Cardiac fibroblast (primary cell): ENCODE measurements around the gene CEACAM4.

Experiments used
- DNase-seq, 2 donors: peaks; one replicate each; pipeline versions ENCODE4 v3.0.0 to v3.0.0-alpha.2; 2010; ENCODE audit warnings: low read depth in 2 of 2
- H3K4me3 ChIP-seq, 2 donors: replicated peaks in 1 of 2; 1 replicate in 1 of 2; 2 replicates in 1 of 2; pipeline ENCODE4 v1.5.1; 2011; ENCODE audit warnings: low read depth in 2 of 2, low read length in 2 of 2, mild to moderate bottlenecking in 2 of 2, moderate library complexity in 1 of 2
- CTCF ChIP-seq: IDR thresholded peaks from one replicate; pipeline ENCODE4 v1.5.1; 2011; ENCODE audit warnings: low read depth, mild to moderate bottlenecking, low read length, inconsistent platforms

Gene CEACAM4

DNA sequence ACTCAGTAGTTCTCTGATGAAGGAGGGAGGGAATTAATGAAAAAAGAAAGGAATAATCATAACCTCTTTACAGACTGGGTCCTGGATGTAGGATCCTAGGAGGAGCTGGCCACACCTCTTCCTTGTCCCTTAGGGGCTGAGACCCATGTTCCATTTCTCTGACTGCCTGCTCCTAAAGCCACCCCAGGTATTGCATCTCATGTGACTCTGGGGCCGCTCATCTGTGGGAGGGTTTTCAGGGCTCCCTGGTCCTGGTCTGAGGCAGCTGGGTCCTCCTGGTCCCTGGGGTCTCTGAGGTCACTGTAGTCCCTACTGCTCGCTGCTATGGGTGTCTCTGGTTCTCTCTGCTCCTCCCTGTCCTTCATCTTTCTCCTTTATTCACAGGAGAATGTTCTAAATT is 48.0 kb downstream of the CEACAM4 start:
- DNase-seq = no peak
- TF ChIP-seq CTCF = no peak
- H3K4me3 ChIP-seq = no peak overlapping the region

DNA sequence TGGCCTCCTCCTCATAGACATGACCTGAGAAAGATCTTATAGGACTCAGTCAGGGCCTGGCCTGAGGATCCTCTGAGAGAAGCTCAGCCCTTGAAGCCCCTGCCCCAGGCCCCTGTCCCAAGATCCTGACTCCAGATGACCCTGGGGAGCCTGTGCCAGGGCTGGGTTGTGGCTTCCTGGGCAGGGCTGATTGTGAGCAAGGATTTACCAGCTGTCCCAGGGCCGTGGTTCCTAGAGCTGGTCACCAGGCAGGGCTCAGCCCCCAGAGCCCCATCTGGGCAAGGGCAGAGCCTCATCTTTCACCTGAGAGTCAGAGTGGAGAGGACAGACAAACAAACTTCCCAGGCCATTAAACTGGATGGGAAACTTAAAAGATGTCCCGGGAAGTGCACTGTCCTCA is 49.0 kb downstream of the CEACAM4 start:
- TF ChIP-seq CTCF = no peak
- no peak overlapping the region for H3K4me3 ChIP-seq
- DNase-seq = no peak

- H3K4me3 ChIP-seq = no peak overlapping the region
- TF ChIP-seq CTCF = no peak
- no peak for DNase-seq
These were observed 49.6 kb downstream of the CEACAM4 start for GRCh38 chr19:41577144-41577830.

DNA sequence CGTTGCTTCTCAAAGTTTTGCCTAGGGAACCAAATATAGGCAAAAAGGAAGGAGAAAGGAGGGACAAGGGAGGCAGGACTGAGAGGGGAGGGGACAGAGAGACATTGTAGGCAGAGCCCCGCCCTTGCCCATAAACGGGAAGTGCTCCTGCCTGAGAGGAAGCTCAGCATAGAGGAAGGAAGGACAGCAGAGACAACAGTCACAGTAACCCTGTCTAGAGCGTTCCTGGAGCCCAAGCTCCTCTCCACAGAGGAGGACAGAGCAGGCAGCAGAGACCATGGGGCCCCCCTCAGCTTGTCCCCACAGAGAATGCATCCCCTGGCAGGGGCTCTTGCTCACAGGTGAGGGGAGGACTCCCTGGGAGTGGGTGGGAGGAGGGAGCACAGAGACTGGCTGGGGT is 50.9 kb downstream of the CEACAM4 start, which contains the start of gene CEACAM21:
Gene CEACAM21, plus strand, starts transcription at position 169 of the 400 bp plus-strand sequence. Its CDS starts 109 bp downstream, at position 278.
- no peak for TF ChIP-seq CTCF
- DNase-seq = no peak
- no peak within 1 kb of the TSS for H3K4me3 ChIP-seq

DNA sequence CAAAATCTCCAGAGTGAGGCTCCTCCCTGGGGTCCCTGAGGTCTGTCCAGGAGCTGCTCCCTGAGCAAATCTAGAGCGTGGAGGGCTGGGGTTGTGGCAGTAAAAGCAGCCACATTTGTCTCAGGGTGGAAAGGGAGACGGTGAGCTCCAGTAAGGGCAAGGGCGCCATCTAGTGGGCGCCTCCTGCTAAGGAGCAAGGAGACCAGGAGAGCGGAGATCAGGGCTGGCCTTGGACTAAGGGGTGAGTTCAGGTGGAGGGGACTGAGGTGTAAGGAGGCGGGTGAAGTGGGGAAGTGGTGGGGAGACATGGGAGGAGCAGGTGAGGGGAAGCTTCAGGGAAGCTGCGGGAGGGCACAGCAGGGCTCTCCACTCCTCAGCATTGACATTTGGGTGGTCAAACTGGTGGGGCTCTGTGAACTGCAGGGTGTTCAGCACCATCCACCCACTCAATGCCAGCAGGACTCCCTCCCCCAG is 56.2 kb downstream of the CEACAM4 start:
- DNase-seq = peak; percentile 77 to 78
- peak; percentile 97 for TF ChIP-seq CTCF
- no peak overlapping the region for H3K4me3 ChIP-seq

- DNase-seq = no peak
- H3K4me3 ChIP-seq = no peak overlapping the region
- TF ChIP-seq CTCF = no peak
These were observed 56.7 kb downstream of the CEACAM4 start for GRCh38 chr19:41570179-41570578.
